HG02763 (cell line): ENCODE measurements around the gene CLEC16A.

Experiments
- ATAC-seq: cut with Tn5 transposase; IDR thresholded peaks from one replicate; pipeline ENCODE4 v1.9.1; 2021; ENCODE audit warnings: mild to moderate bottlenecking, moderate library complexity; ENCODE audit not compliant: unreplicated experiment

CLEC16A gene

GRCh38 chr16:11109566-11109965 lies 165.2 kb downstream of the CLEC16A start:
- ATAC-seq: no peak

DNA sequence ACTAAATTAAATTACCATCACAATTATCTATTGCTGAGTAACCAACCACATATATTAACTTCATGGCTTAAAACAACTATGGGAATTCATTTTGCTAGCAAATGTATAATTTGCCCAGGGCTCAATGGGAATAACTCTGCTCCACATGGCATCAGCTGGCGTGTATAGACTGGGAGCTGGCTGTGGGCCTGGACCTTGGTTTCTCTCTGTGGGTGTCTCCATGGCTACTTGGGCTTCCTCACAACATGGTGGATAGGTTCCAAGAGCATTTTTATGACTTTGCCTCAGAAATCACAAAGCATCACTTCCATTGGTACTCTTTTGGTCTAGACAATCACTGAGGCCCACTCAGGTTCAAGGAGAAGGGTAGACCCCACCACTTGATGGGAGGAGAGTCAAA lies 166.8 kb downstream of the CLEC16A start:
- ATAC-seq: no peak

DNA sequence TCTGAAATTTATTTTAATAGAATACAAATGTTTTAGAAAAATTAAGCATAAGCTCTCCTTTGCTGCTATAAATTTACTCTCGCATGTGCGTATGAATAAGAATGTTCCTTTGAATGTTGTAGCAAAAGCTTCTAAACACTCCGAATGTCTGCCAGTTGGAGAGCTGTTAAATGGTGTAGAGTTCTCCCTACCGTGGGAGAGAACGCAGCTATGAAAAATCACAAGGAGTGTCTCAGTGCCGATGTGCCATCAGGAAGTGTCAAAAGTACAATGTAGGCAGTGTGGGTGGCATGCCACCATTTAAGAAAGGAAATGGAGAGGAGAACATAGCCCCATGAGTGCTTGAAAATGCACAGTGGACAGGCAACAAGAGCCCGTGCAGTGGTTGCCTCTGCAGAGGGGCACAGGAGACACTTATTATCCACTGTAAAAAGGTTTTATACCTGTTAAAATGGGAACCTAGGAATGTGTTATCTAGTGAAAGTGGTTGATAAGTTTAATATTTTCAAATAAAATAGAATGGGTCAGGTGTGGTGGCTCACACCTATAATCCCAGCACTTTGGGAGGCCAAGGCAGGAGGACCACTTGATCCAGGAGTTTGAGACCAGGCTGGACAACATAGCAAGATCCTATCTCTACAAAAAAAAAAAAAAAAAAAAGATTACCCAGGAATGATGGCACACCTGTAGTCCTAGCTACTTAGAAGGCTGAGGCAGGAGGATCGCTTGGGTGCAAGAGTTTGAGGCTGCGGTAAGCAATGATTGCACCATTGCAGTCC lies 167.7 kb downstream of the CLEC16A start:
- ATAC-seq: no peak

- ATAC-seq: no peak
Measured at GRCh38 chr16:11112723-11113348, 168.5 kb downstream of the CLEC16A start.

DNA sequence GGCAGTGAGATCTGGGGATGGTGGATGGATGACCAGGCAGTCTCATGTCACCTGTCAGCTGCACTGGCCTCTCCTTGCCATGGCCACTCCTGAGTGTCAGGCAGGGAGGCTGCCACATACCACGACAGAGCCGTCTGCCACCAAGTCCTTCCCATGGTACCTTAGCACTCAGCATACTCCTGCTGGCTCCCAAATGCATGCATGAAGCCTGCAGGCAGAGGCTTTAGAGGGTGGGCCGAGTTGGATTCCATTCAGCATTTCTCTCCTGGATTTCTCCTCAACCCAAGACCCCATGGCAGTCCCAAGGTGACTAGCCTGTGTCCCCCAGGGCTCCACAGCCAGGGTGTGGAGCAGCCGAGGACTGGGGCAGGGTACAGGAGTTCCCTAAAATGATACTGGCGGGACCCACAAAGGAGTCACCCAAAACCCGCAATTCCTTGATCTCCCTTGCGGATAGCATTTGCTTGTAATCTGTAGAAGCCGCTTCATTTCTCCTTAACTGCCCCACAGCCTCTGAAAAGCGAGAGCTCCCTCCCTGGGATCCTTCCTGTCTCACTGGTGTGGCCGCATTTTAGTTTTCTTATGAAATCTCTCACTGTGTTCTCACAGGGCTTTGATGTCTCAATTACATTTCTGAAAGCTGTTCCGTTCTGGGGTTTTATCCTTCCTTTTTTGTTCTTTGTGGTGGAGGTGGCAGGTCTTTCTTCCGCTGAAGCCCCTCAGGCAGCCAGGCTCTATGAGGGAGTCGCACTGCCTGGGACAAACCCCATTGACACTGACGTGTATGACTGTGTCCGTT lies 170.2 kb downstream of the CLEC16A start:
- no peak for ATAC-seq

- ATAC-seq: no peak
Measured at GRCh38 chr16:11117576-11118211, 173.3 kb downstream of the CLEC16A start.

- no peak for ATAC-seq
Measured at GRCh38 chr16:11118479-11118878, 174.1 kb downstream of the CLEC16A start.

DNA sequence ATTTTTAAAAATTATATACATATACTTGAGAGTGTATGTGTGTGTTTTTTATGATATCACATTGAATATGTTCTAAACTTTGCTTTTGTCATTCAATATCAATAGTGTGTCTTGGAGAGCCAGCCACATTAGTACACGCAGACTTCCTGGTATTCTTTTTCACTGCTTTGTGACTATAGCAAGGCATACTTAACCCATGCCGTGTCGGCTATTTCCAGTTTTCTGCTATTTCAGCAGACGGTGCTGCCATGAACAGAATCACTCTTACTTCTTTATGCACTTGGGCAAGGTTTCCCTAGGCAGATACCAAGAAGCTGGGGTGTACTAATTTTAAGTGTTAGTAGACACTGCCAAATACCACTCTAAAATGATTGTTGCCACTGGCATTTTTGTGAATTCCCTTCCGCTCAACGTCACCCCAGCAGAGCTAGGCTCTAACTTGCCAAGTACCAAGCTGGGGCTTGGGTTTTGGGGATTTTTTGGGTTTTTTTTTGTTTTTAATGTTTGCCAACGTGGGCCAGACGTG lies 176.8 kb downstream of the CLEC16A start:
- ATAC-seq: no peak

DNA sequence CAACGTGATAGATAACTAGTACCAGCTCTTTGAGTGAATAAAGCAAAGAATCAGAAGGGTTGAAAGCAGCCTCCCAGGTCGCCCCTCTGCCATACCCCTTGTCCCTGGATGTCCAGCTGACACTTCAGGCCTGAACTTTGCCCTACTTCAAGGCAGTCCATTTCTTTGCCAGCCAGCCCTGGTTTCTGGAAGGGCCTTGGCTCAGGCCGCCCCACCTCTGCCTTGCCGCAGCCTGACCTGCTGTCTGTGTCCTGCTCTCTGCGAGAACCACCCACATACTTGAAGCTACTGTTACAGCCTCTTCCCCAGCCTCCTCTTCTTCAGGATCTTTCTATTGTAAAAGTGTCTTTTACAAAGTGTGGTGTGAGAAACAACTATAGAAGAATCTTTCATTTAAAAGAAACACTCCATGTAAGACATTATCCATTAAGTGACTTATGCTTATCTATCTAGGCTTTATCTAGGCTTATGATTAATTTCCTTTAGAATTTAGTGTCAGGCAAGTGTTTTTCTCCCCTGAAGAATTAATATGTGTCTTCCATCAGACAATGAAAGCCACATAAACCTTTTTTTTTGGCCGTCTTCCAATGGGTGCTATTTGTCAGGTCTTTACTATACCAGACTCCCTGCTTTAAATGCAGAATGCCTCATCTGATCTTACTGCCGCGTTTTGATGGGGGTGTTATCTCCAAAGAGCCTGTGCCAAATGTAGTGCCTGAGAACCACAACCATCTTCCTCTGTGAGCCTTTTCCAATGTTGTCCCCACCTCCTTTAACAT lies 177.7 kb downstream of the CLEC16A start:
- ATAC-seq: no peak

GRCh38 chr16:11123666-11124065 lies 179.3 kb downstream of the CLEC16A start:
- no peak for ATAC-seq

DNA sequence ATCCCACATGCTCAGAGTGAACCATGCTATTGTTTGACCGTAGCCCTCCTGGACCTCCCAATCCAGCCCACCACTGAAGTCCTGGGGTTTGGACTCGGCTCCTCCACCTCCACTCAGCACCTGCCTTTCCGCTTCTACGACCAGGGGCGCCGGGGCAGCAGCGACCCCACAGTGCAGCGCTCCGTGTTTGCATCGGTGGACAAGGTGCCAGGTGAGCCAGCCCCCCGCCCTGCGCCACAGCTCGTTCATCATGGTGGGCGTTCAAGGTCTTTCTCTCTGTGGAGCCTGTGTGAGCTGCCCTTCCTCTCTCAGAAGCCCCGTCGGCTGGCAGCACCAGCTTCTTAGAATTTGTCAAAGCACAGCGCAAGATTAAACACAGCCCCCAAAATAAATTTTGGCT lies 181.6 kb downstream of the CLEC16A start:
- no peak for ATAC-seq

- no peak for ATAC-seq
Measured at GRCh38 chr16:11126399-11127054, 182.2 kb downstream of the CLEC16A start.

GRCh38 chr16:11127610-11128195 lies 183.3 kb downstream of the CLEC16A start:
- ATAC-seq: no peak

GRCh38 chr16:11128211-11129141 lies 184.1 kb downstream of the CLEC16A start:
- no peak for ATAC-seq

DNA sequence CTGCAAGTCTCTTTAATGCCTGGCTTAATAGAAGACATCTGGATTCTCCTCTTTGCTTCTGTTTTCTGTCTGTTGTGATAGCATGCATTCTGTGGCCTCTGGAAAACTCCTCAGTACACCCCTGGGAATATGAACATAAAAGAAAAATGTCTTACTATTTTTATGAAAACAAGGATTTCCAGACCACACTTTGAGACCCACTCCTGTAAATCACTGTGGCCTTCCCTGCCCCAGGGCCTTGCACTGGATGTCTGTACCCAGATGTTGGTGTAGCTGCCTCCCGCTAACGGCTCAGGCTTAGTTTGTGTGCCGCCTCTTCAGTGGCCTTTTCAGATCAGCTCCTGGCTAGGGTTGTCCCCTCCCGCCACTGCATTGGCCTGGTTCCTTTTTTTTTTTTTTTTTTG lies 185.0 kb downstream of the CLEC16A start:
- no peak for ATAC-seq

DNA sequence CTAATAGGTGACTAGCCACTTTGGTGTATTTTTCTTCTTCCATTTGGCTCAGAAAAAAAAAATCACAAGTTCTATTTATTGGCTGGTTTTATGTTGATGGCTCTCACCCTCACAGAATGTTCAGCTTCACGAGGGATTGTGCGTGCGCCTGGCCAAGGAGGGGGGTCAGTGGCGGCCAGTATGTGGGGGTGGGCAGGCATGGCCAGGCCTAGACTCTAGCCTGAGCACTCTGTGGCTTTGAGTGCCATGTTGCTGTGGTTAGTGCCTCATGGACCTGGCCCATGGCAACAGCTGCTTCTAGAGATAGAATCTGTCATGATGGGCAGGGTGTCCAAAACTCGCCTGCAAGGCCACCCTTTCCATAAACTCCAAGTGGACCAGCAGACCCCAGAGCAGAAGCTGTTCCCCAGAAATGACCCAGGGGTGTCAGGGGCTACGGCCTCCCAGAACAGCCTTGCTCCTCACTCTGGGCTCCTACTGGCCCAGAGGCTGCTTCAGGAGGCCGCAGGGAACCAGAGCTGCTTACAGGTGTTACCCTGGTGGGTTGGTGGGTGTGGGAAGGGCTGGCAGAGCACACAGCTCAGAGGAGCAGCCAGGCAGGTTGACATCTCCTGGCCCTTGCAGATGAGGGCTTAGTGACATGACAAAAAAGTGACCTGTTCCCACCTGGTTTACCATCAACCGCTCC lies 186.8 kb downstream of the CLEC16A start:
- ATAC-seq: no peak

GRCh38 chr16:11131706-11132105 lies 187.3 kb downstream of the CLEC16A start:
- no peak for ATAC-seq
